Measurements from ENCODE around the gene TEX11.
"Not testable (repeated sequence)": the region's sequence is repeated elsewhere in the genome, so short reads cannot be mapped to it uniquely, and the experiment has no call there.

GRCh38 chrX:70711336-70711735 lies 197.2 kb downstream of the TEX11 start:
- TF ChIP-seq CTCF, POLR2A (IDR thresholded peaks at IDR 0.05): not testable (repeated sequence)

Data from heart left ventricle (tissue), 13 donors.